ENCODE measurements around the gene C16orf82. TPM values are rescaled to one million over a fixed set of nuclear protein-coding genes. Genes with fewer than 3 reads are reported as not detected.

The C16orf82 gene
- total RNA-seq, 4 donors from 2014 or later: not detected

- Histone ChIP-seq H3K4me1 (no peaks in the 10 kb centered on the region), H3K27me3 (no peaks in the 10 kb centered on the region), H3K27ac (no peak overlapping the region), H3K36me3 (no peaks in the 10 kb centered on the region), H3K4me3 (no peak overlapping the region), H3K9me3 (no peaks in the 10 kb centered on the region)
- DNase-seq: no peak
- intact Hi-C loops (cut with DNase I; ENCODE audit: low total_unique reads) (no loop called here), in situ Hi-C loops (cut with MboI; ENCODE audit: low sequenced_read_pairs in 4 of 4) (no loop called here)
- TF ChIP-seq POLR2A (IDR thresholded peaks at IDR 0.05): no peak
- TF ChIP-seq CTCF (IDR thresholded peaks at IDR 0.05 in 4 of 5, conservative IDR thresholded peaks at IDR 0.05 in 1 of 5): no peak
- no peak for ATAC-seq
Measured at GRCh38 chr16:27028591-27029110, 38.1 kb upstream of the C16orf82 start.

- in situ Hi-C loops (cut with MboI; ENCODE audit: low sequenced_read_pairs in 4 of 4): no loop called here
- no peaks in the 10 kb centered on the region for H3K4me1 ChIP-seq
Measured at GRCh38 chr16:27029525-27029924, 37.2 kb upstream of the C16orf82 start.

GRCh38 chr16:27033281-27033979 lies 33.3 kb upstream of the C16orf82 start:
- Histone ChIP-seq H3K36me3 (no peaks in the 10 kb centered on the region), H3K27ac (no peak overlapping the region), H3K4me1 (no peaks in the 10 kb centered on the region), H3K4me3 (no peak overlapping the region), H3K9me3 (no peaks in the 10 kb centered on the region), H3K27me3 (no peaks in the 10 kb centered on the region)
- intact Hi-C loops (cut with DNase I; ENCODE audit: low total_unique reads): no loop called here
- in situ Hi-C loops (cut with MboI; ENCODE audit: low sequenced_read_pairs in 4 of 4): no loop called here
- ATAC-seq (no peak), DNase-seq (no peak)
- no peak for TF ChIP-seq POLR2A (IDR thresholded peaks at IDR 0.05)
- no peak for TF ChIP-seq CTCF (IDR thresholded peaks at IDR 0.05 in 4 of 5, conservative IDR thresholded peaks at IDR 0.05 in 1 of 5)

More at GRCh38 chr16:27029525-27029924, 37.2 kb upstream of the C16orf82 start:
- Histone ChIP-seq H3K36me3 (no peaks in the 10 kb centered on the region), H3K9me3 (no peaks in the 10 kb centered on the region), H3K27me3 (no peaks in the 10 kb centered on the region), H3K4me3 (no peak overlapping the region), H3K27ac (no peak overlapping the region)
- no peak for DNase-seq
- intact Hi-C loops (cut with DNase I; ENCODE audit: low total_unique reads): no loop called here
- TF ChIP-seq CTCF (IDR thresholded peaks at IDR 0.05 in 4 of 5, conservative IDR thresholded peaks at IDR 0.05 in 1 of 5) (no peak), POLR2A (IDR thresholded peaks at IDR 0.05) (no peak)
- no peak for ATAC-seq

GRCh38 chr16:27040732-27041131 lies 26.0 kb upstream of the C16orf82 start:
- Histone ChIP-seq H3K27ac (no peak overlapping the region), H3K36me3 (no peaks in the 10 kb centered on the region), H3K4me1 (no peaks in the 10 kb centered on the region), H3K9me3 (no peaks in the 10 kb centered on the region), H3K4me3 (no peak overlapping the region), H3K27me3 (no peaks in the 10 kb centered on the region)
- ATAC-seq (no peak), DNase-seq (no peak)
- in situ Hi-C loops (cut with MboI; ENCODE audit: low sequenced_read_pairs in 4 of 4) (no loop called here), intact Hi-C loops (cut with DNase I; ENCODE audit: low total_unique reads) (no loop called here)
- TF ChIP-seq CTCF (IDR thresholded peaks at IDR 0.05 in 4 of 5, conservative IDR thresholded peaks at IDR 0.05 in 1 of 5): no peak
- TF ChIP-seq POLR2A (IDR thresholded peaks at IDR 0.05): no peak

All from gastrocnemius medialis (tissue), 4 donors.